Activated CD8-positive, alpha-beta T cell treated with anti-CD3 and anti-CD28 coated beads for 36 hours (primary cell): ENCODE results near the gene CEP164. TPM values are rescaled to one million over a fixed set of nuclear protein-coding genes. Genes with fewer than 3 reads are reported as not detected.

ENCODE experiments used
- ATAC-seq: fragments of 200-7000 bp; cut with Tn5 transposase; one replicate; pipeline ENCODE4 v1.10.0; 2021; ENCODE audit warnings: mild to moderate bottlenecking, moderate library complexity
- CTCF ChIA-PET: fragments of 350-600 bp; sonication (Branson Sonifier 250); formaldehyde crosslinking; loops from one replicate; lab custom pipeline; 2021; ENCODE audit warnings: antibody characterized with exemption; lab: Charles Lee
- POLR2A ChIA-PET: fragments of 350-600 bp; sonication (Branson Sonifier 250); formaldehyde crosslinking; loops from one replicate; lab custom pipeline; 2021; ENCODE audit warnings: antibody characterized with exemption; lab: Charles Lee
- DNase-seq: peaks from one replicate; pipeline ENCODE4 v3.0.0-alpha.2; 2020
- H3K27ac Mint-ChIP-seq: one replicate; pipeline ENCODE4 v1.8.0; 2021; ENCODE audit warnings: mild to moderate bottlenecking, mixed read lengths
- H3K27me3 Mint-ChIP-seq: one replicate; pipeline ENCODE4 v1.8.0; 2021; ENCODE audit warnings: mixed read lengths
- H3K36me3 Mint-ChIP-seq: one replicate; pipeline ENCODE4 v1.8.0; 2021; ENCODE audit warnings: low read depth, mixed read lengths
- H3K4me1 Mint-ChIP-seq: one replicate; pipeline ENCODE4 v1.8.0; 2021; ENCODE audit warnings: low read depth, mixed read lengths
- H3K4me3 Mint-ChIP-seq: one replicate; pipeline ENCODE4 v1.8.0; 2021; ENCODE audit warnings: mild to moderate bottlenecking, moderate library complexity, mixed read lengths
- H3K9me3 Mint-ChIP-seq: one replicate; pipeline ENCODE4 v1.8.0; 2021; ENCODE audit warnings: mixed read lengths
- intact Hi-C: fragments of 100-400 bp; cut with micrococcal nuclease; formaldehyde crosslinking; loops from one replicate; pipeline ENCODE4 v1.10.0; 2022
- total RNA-seq, 2 experiments: library from RNA; stranded (reverse); gene quantifications; one replicate each; pipeline ENCODE4 v1.2.3, GENCODE V29; 2021
- TF ChIP-seq, protein P1 (sequence below): fragments of 200-600 bp; IDR thresholded peaks from one replicate; pipeline ENCODE4 v1.8.0; 2022; ENCODE audit warnings: antibody characterized with exemption, mild to moderate bottlenecking

The CEP164 gene
- total RNA-seq, 2 experiments from 2014 or later, result 24.0 to 25.5 TPM

DNA sequence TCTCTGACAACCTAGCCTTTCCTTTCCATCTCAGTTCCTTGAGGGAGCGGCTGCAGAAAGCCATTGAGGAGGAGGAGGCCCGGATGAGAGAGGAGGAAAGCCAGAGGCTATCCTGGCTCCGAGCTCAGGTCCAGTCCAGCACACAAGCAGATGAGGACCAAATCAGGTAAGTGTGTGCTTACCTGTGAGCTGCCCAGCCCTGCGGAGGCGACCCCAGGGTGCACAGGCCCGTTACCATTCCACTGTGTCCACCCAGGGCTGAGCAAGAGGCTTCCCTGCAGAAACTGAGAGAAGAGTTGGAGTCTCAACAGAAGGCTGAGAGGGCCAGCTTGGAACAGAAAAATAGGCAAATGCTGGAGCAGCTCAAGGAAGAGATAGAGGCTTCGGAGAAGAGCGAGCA is 63.1 kb downstream of the CEP164 start:
- Mint-ChIP-seq H3K4me1 (no peaks in the 10 kb centered on the region), H3K36me3 (peaks cover 41% of the 10 kb centered on the region), H3K9me3 (no peaks in the 10 kb centered on the region), H3K27ac (no peak overlapping the region), H3K27me3 (no peaks in the 10 kb centered on the region), H3K4me3 (no peak overlapping the region)
- ChIA-PET POLR2A (interaction anchor here (0.6 to 1.0 kb wide), 3 partner anchors 11 to 81 kb away, joined by 3 to 6 read pairs (median 3); no protein-coding TSS in a partner anchor), CTCF (interaction anchor here (1.7 kb wide), 1 partner anchor 35 kb away, joined by 3 read pairs; no protein-coding TSS in a partner anchor)
- no peak for ATAC-seq
- intact Hi-C loops, result no loop called here
- TF ChIP-seq, protein P1, sequence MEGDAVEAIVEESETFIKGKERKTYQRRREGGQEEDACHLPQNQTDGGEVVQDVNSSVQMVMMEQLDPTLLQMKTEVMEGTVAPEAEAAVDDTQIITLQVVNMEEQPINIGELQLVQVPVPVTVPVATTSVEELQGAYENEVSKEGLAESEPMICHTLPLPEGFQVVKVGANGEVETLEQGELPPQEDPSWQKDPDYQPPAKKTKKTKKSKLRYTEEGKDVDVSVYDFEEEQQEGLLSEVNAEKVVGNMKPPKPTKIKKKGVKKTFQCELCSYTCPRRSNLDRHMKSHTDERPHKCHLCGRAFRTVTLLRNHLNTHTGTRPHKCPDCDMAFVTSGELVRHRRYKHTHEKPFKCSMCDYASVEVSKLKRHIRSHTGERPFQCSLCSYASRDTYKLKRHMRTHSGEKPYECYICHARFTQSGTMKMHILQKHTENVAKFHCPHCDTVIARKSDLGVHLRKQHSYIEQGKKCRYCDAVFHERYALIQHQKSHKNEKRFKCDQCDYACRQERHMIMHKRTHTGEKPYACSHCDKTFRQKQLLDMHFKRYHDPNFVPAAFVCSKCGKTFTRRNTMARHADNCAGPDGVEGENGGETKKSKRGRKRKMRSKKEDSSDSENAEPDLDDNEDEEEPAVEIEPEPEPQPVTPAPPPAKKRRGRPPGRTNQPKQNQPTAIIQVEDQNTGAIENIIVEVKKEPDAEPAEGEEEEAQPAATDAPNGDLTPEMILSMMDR, result no peak
- DNase-seq, result no peak

DNA sequence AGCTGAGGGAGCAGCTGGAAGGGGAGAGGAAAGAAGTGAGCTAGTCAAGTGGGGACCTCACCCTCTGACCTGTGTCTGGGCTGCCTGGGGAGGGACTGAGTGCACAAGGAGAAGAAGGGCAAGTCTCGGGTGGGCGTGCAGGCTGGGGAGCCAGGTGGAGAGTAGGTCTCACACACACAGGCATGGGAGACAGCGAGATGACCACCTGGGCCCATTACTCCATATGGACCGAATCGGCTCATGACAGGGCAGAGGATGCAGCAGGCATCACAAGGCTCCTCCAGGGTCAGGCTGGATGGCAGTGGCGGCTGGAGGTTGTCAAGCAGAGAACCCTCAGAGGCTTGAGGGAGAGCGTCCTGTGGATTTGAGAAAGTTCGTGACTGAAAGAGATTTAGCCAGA is 63.5 kb downstream of the CEP164 start:
- TF ChIP-seq, protein P1, result no peak
- peaks cover 45% of the 10 kb centered on the region for H3K36me3 Mint-ChIP-seq
- ATAC-seq (no peak), DNase-seq (no peak)
- ChIA-PET POLR2A (interaction anchor here (0.6 kb wide), 2 partner anchors 18 to 82 kb away, joined by 3 read pairs; no protein-coding TSS in a partner anchor), CTCF (interaction anchor here (1.7 kb wide), 1 partner anchor 35 kb away, joined by 3 read pairs; no protein-coding TSS in a partner anchor)
- H3K27me3 Mint-ChIP-seq, result no peaks in the 10 kb centered on the region
- intact Hi-C loops, result no loop called here
- H3K9me3 Mint-ChIP-seq, result no peaks in the 10 kb centered on the region
- no peak overlapping the region for H3K4me3 Mint-ChIP-seq
- no peaks in the 10 kb centered on the region for H3K4me1 Mint-ChIP-seq
- H3K27ac Mint-ChIP-seq, result no peak overlapping the region

DNA sequence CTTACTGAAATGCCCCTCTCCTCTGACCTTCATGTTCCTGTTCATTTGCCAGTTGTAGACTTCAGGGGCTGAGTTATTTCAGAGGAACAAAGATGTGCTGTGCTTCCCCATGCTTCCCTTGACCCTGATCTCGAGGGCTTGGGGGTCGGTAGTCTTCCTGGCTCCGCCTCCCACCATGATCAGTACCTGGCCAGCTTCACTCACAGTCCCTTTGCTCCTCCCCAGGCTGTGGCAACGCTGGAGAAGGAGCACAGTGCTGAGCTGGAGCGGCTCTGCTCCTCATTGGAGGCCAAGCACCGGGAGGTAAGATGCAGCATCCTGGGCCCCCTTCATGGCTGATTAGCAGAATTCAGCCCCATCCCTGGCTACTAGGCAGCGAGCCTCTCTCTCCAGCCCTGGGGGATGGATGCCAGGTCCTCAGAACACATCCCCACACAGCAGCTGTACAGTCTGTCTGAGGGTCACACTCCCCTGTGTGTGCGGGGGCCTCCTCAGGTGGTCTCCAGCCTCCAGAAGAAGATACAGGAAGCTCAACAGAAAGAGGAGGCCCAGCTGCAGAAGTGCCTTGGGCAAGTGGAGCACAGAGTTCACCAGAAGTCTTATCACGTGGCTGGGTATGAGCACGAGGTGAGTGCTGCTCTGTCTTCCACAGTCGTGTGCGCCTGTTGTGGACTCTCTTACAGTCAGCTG is 64.5 kb downstream of the CEP164 start:
- intact Hi-C loops, result no loop called here
- CTCF ChIA-PET, result interaction anchor here (3.2 kb wide), 1 partner anchor 34 kb away, joined by 15 read pairs; no protein-coding TSS in a partner anchor

DNA sequence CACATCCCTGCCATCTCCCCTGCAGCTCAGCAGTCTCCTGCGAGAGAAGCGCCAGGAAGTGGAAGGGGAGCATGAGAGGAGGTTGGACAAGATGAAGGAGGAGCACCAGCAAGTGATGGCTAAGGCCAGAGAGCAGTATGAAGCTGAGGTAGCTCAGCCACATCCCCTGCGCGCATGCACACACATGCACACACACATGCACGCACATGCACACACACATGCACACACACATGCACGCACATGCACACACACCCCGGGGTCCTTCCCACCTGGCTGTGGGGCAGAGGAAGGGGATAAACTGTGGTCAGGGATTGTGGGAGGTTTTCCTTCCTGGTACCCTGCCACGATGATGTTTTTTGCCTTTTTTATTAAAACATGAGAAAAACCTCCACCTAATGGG is 65.3 kb downstream of the CEP164 start:
- Mint-ChIP-seq H3K9me3 (peaks cover 3% of the 10 kb centered on the region), H3K27ac (no peak overlapping the region), H3K27me3 (no peaks in the 10 kb centered on the region), H3K4me3 (no peak overlapping the region), H3K4me1 (no peaks in the 10 kb centered on the region), H3K36me3 (peaks cover 63% of the 10 kb centered on the region)
- ATAC-seq, result no peak
- CTCF ChIA-PET, result interaction anchor here (1.3 to 3.2 kb wide), 2 partner anchors 10 to 33 kb away, joined by 3 to 15 read pairs; no protein-coding TSS in a partner anchor
- intact Hi-C loops, result no loop called here
- POLR2A ChIA-PET, result no interaction called here
- TF ChIP-seq, protein P1, result no peak
- no peak for DNase-seq

More for the DNA sequence above, 64.5 kb downstream of the CEP164 start:
- POLR2A ChIA-PET, result no interaction called here
- no peaks in the 10 kb centered on the region for H3K9me3 Mint-ChIP-seq
- TF ChIP-seq, protein P1, result no peak
- H3K4me3 Mint-ChIP-seq, result no peak overlapping the region
- peaks cover 54% of the 10 kb centered on the region for H3K36me3 Mint-ChIP-seq
- ATAC-seq (no peak), DNase-seq (no peak)
- H3K27ac Mint-ChIP-seq, result no peak overlapping the region
- H3K27me3 Mint-ChIP-seq, result no peaks in the 10 kb centered on the region
- no peaks in the 10 kb centered on the region for H3K4me1 Mint-ChIP-seq
